Urothelium cell line (cell line): ENCODE data around the gene NDUFS7.
"Not testable (repeated sequence)": the region's sequence is repeated elsewhere in the genome, so short reads cannot be mapped to it uniquely, and the experiment has no call there.

Source experiments
- DNase-seq: peaks from one replicate; pipeline ENCODE4 v3.0.0; 2011; ENCODE audit warnings: low spot score, mixed read lengths
- FAIRE-seq: peaks from 2 replicates; lab custom pipeline; 2011; peaks lifted over from hg19 to GRCh38; lab: Jason Lieb, UNC

Gene NDUFS7

DNA sequence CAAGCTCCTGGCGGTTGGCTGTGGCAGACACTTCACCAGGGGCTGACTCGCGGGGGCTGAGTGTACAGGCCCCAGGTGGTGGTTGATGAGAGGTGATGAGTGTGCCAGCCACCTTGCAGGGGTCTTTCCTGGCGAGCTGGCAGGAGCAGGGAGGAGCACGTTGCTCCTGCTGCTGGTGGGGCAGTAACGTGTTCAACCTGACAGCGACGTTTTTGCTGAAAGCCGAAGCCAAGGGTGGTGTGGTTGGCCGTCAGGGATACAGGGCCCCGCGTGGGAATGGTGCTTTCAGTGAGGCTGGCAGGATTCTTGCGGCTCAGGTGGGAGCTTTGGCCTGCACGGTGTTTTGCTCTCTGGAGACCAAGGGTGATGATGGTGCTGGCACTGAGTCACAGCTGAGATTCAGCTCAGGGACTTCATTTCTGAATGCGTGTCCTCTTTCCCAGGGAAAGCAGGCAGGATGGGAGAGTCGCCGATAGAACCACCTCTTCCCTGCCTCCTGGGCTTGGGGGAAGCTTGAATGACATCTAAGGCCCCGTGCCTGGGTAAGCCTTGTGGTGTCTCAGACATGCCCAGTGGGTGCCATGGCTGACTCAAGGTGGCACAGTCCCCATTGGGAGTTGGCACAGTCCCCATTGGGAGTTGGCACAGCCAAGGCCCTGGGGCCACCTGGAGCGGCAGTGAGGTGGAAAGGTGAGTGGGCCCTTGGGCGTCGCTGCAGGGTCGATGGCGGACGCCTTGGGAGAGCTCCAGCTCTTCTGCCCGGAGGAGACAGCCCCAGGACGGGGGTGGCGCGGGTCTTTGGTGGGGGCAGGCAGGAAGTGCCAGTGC is 32.5 kb downstream of the NDUFS7 start:
- DNase-seq (no peak), FAIRE-seq (no peak)

GRCh38 chr19:1417145-1417544 is 33.4 kb downstream of the NDUFS7 start:
- FAIRE-seq, result no peak
- no peak for DNase-seq

DNA sequence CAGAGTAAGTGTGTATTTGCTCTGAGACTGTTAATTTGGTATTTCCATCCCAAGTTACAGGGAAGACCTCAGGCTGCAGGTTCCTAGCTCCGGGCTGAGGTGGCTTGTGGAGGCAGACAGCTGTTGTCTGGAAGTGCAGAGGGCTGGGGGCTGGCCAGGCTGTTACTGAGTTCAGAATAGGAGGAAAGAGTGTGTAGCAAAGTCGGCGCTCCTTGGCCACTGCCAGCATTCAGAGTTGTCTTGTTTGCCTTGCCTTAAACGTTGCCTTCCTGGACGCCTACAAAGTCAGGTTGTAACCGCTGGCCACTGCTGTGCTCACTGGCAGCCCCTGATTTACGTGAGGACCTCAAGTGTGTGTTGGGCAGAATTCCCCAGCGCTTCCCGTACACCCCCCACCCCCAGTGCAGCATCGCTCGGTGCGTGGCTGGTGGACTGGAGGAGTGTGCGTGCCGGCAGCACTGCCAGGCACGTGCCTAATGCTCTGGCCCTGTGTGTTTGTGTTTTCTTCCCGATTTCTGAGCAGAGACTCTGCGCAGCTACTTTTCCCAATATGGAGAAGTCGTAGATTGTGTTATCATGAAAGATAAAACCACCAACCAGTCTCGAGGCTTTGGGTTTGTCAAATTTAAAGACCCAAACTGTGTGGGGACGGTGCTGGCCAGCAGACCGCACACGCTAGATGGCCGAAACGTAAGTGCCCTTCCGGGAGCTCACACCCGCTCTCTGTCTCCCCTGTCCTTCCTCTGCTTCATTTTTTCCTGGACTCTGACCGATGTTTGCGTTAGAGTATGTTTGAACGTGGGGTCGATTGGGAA is 34.2 kb downstream of the NDUFS7 start:
- FAIRE-seq (no peak), DNase-seq (no peak)

DNA sequence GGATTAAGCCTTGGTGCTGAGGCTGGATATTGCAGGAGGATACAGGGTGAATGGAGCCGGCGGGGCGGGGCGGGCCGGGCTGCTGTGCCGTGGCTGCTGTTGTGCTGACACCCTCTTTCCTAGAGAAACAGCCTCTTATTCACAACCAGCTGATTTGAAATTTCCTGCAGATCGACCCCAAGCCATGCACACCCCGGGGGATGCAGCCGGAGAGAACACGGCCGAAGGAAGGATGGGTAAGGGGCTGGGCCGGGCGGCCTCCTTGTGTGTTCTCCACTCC is 34.7 kb downstream of the NDUFS7 start:
- FAIRE-seq (no peak), DNase-seq (no peak)

GRCh38 chr19:1418951-1419738 is 35.4 kb downstream of the NDUFS7 start:
- no peak for DNase-seq
- no peak for FAIRE-seq

- DNase-seq, FAIRE-seq: not testable (repeated sequence)
These were observed 36.4 kb downstream of the NDUFS7 start for GRCh38 chr19:1420085-1420484.

DNA sequence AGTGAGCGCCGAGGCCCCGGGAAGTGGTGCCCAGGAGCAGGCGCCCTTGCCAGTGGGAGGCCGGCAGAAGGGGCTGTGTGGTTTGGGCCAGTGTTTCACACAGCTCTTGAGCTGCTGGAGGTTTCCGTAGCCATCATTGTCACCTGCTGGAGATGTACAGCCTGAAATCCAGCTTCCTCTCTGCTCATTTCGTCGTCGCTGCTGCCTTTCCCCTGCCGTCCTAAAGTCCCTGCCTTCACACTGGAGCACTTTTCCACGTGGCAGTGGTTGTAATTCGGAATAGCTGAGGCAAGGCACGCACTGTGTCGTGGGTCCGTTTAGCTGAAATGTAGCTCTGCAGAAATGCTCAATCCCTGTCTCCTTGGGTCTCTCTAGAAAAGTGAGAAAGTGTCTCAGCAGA is 36.9 kb downstream of the NDUFS7 start:
- DNase-seq (no peak), FAIRE-seq (no peak)

DNA sequence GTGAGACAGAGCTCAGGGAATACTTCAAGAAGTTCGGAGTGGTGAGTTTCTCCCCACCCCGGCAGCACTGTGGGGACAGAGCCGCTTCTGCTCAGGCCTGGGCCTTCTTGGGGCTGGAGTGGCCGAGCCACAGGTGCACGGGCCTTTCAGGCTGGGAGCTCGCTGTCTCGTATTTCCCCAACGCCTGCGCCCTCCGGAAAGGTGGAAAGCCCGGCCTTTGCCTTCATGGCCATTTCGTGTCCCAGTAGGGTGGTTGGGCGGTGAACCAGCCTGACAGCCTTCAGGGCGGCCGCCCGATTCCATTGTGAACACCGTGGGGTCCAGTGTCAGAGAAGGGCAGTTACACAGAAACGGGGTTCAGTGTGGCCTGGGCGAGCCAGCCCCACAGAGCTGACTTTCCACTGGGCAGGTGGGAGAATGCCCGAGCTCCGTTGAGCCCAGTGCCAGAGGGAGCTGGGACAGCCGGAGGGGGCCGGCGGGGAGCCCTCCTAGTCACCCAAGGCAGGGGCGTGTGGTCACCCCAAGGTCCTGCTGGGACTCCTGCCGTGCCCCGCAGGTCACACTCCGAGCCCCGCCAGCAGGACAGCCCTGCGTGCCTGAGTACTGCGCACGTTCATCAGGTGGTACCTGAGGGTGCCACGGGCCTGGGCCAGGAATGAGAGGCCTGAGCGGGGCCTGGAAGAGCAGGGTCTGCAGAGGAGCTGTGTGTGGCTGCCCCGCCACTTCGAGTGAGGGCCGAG is 37.7 kb downstream of the NDUFS7 start:
- FAIRE-seq, result no peak
- DNase-seq, result no peak

DNA sequence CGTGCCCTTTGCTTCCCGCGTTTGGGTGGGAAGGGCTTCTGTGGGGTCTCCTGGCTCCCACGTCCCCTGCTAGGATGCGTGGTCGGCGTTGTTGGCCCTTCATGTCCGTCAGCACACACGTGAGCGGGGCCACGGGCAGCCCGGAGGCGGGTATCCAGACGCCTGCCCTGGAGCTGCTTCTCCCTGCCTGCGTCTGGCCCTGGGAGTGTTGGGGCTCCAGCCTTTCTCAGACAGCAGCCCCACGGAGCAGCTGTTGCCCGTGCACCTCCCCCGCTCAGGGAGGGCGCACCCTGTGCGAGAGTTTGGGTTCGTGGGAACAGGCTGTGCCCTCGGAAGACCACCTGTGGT is 38.2 kb downstream of the NDUFS7 start:
- no peak for DNase-seq
- no peak for FAIRE-seq

- FAIRE-seq (no peak), DNase-seq (no peak)
These were observed 38.7 kb downstream of the NDUFS7 start for GRCh38 chr19:1422360-1422759.

- peak; percentile 9 for FAIRE-seq
- no peak for DNase-seq
These were observed 39.2 kb downstream of the NDUFS7 start for GRCh38 chr19:1422943-1423342.

GRCh38 chr19:1423436-1424191 is 39.9 kb downstream of the NDUFS7 start:
- no peak for DNase-seq
- no peak for FAIRE-seq

GRCh38 chr19:1424192-1424955 is 40.7 kb downstream of the NDUFS7 start:
- DNase-seq, result no peak
- no peak for FAIRE-seq

DNA sequence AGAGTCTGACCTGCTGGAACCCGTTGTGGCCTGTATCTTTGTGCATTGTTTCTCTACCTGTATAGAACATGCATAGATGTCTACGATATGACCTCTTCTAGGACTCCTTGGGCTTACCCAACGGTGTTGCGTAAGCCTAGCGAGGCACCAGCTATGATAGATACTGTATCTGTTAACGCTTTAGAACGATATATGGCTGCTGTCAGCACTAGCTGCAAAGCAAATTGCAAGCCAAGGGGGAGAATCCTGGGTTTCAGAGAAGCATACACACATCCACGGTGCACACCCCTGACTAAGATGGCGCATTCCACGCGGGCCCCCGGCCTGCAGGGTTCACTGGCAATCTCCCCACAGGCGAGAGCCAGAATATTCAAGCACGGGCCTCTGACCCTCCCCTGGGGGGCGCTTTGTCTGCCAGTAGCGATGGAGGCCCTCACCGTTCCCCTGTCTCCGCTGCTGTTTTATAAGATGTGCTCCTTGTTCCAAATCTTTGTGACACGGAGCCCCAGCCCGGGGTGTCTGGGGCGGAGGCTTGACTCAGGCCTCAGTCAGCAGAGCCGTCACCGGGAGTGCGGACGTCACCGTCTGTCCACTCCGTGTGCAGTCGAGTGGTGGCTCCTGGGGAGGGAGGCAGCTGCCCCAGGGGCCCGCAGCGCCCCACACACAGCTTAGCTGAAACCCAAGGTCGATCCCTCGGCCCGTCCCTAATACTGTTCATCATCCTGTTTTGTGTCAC is 41.6 kb downstream of the NDUFS7 start:
- FAIRE-seq (no peak), DNase-seq (no peak)

DNA sequence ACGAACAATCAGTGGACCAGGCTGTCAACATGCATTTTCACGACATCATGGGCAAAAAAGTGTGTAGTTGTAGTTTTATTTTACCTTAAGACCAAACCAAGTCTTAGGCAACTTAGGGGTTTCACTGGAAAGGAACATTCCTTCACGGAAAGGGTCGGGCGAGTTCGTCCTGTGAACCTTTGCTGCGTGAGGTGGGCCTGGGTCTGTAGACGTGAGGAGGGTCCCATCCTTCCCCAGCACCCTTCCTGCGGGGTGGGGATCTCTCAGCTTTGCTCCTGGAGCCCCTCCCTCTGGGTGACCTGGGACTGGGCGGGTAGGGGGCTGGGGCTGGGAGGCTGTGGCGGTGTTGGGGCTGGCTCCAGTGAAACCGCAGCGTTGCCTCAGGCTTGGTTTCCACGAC is 42.2 kb downstream of the NDUFS7 start:
- FAIRE-seq (no peak), DNase-seq (no peak)

GRCh38 chr19:1426736-1427135 is 43.0 kb downstream of the NDUFS7 start:
- DNase-seq (no peak), FAIRE-seq (no peak)

DNA sequence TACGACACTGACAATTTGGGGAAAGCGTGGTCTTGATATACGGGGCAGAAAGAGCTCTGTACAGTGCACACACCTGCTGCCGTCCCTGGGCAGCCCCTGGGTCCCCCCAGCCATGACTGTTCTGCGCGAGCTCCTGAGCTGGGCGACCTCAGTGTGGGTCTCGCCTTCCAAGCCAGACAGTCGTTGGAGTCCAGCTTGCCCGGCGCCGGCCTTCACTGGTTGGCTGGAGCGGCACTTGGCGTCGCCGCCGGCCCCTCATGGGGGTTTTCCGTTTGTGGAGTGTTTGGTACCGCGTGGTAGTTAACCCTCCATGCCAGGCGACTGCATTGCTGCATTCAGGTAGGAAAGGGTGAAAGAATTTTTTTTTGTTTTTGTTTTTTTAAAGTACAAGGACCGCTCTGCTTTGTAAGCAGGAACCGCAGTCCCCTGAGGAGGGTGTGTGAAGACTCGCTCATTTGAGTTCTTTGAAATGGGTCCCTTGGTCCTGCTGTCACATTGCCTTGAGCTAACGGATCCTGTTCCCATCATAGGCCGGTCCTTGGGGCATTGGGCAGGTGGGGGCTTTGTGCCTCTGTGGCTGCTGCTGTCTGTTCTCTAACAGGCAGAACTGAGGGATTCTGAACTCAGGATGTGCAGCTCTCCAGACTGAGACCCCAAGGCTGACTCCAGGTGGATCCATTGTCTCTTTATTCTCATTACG is 43.7 kb downstream of the NDUFS7 start:
- FAIRE-seq (no peak), DNase-seq (no peak)

DNA sequence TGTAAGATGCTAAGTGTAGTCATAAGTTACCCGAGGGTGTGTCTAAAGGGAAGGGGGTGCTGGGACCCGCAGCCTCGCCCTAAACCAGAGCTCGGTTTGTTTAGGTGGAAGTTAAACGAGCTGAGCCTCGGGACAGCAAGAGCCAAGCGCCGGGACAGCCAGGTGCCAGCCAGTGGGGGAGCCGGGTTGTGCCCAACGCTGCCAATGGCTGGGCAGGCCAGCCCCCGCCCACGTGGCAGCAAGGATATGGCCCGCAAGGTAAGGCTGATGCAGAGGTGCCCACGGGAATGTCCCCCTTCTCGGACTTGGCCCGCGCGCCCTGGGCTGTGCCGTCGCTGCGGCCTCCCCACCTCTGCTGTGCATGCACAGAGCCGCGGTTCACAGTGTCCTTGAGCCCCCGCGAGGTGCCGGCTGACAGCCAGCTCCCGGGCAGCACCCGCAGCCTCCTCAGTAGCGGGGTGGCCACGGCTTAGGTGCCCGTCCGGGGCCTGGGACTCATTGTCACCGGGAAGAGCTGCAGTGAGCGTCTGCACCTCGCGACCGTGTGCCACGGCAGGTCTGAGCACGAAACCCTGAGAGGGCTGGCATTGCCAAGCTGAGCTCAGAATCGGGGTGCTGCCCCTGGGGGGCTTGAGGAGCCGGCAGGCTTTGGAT is 45.2 kb downstream of the NDUFS7 start:
- DNase-seq, result no peak
- no peak for FAIRE-seq
